ENCODE results near the gene TRPV4.

TRPV4 gene

GRCh38 chr12:109764776-109765445 is 68.3 kb downstream of the TRPV4 start:
- DNase-seq (ENCODE audit: extremely low read depth in 1 of 2, low read depth in 1 of 2): no peak

GRCh38 chr12:109764123-109764522 is 69.1 kb downstream of the TRPV4 start:
- no peak for DNase-seq (ENCODE audit: extremely low read depth in 1 of 2, low read depth in 1 of 2)

- no peak for DNase-seq (ENCODE audit: extremely low read depth in 1 of 2, low read depth in 1 of 2)
These were observed 69.9 kb downstream of the TRPV4 start for GRCh38 chr12:109763201-109763841.

- no peak for DNase-seq (ENCODE audit: extremely low read depth in 1 of 2, low read depth in 1 of 2)
These were observed 70.5 kb downstream of the TRPV4 start for GRCh38 chr12:109762673-109763191.

- no peak for DNase-seq (ENCODE audit: extremely low read depth in 1 of 2, low read depth in 1 of 2)
These were observed 71.0 kb downstream of the TRPV4 start for GRCh38 chr12:109762071-109762672.

GRCh38 chr12:109760930-109761921 is 72.0 kb downstream of the TRPV4 start:
- no peak for DNase-seq (ENCODE audit: extremely low read depth in 1 of 2, low read depth in 1 of 2)

GRCh38 chr12:109760031-109760929 is 72.9 kb downstream of the TRPV4 start:
- no peak for DNase-seq (ENCODE audit: extremely low read depth in 1 of 2, low read depth in 1 of 2)

- no peak for DNase-seq (ENCODE audit: extremely low read depth in 1 of 2, low read depth in 1 of 2)
These were observed 73.6 kb downstream of the TRPV4 start for GRCh38 chr12:109759595-109759994.

- no peak for DNase-seq (ENCODE audit: extremely low read depth in 1 of 2, low read depth in 1 of 2)
These were observed 74.5 kb downstream of the TRPV4 start for GRCh38 chr12:109758426-109759420.

GRCh38 chr12:109757671-109758265 is 75.4 kb downstream of the TRPV4 start:
- no peak for DNase-seq (ENCODE audit: extremely low read depth in 1 of 2, low read depth in 1 of 2)

- DNase-seq (ENCODE audit: extremely low read depth in 1 of 2, low read depth in 1 of 2): no peak
These were observed 76.7 kb downstream of the TRPV4 start for GRCh38 chr12:109756457-109756856.

- no peak for DNase-seq (ENCODE audit: extremely low read depth in 1 of 2, low read depth in 1 of 2)
These were observed 79.2 kb downstream of the TRPV4 start for GRCh38 chr12:109753959-109754358.

GRCh38 chr12:109753054-109753401 is 80.2 kb downstream of the TRPV4 start:
- no peak for DNase-seq (ENCODE audit: extremely low read depth in 1 of 2, low read depth in 1 of 2)

- no peak for DNase-seq (ENCODE audit: extremely low read depth in 1 of 2, low read depth in 1 of 2)
These were observed 80.8 kb downstream of the TRPV4 start for GRCh38 chr12:109752117-109753053.

GRCh38 chr12:109744986-109745942 is 87.9 kb downstream of the TRPV4 start:
- no peak for DNase-seq (ENCODE audit: extremely low read depth in 1 of 2, low read depth in 1 of 2)

- no peak for DNase-seq (ENCODE audit: extremely low read depth in 1 of 2, low read depth in 1 of 2)
These were observed 89.2 kb downstream of the TRPV4 start for GRCh38 chr12:109744026-109744425.

All from activated CD8-positive, alpha-beta memory T cell treated with anti-CD3 and anti-CD28 coated beads for 1 hour (primary cell).